ENCODE results near the gene PLA2G4C. TPM values are rescaled to one million over a fixed set of nuclear protein-coding genes. Genes with fewer than 3 reads are reported as not detected.
"Not testable (repeated sequence)": the region's sequence is repeated elsewhere in the genome, so short reads cannot be mapped to it uniquely, and the experiment has no call there.

Gene PLA2G4C
- total RNA-seq, 1 experiment from 2014 or later: 1.7 TPM

DNA sequence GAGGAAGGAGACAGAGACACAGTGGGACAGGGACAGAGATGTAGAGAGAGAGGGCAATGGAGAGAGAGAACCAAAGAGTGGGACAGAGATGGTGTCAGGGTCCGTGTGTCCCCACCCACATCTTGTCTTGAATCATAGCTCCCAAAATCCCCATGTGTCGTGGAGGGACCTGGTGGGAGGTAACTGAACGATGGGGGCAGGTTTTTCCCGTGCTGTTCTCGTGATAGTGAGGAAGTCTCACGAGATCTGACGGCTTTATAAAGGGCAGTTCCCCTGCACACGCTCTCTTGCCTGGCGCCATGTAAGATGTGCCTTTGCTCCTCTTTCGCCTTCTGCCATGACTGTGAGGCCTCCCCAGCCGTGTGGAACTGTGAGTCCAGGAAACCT lies 7.5 kb upstream of the PLA2G4C start:
- peak; percentile 39 for DNase-seq (ENCODE audit: low read depth, low spot score)
- in situ Hi-C loops (cut with HindIII; ENCODE audit: low pct_unique_long_range_greater_than_20kb, low sequenced_read_pairs): no loop called here

DNA sequence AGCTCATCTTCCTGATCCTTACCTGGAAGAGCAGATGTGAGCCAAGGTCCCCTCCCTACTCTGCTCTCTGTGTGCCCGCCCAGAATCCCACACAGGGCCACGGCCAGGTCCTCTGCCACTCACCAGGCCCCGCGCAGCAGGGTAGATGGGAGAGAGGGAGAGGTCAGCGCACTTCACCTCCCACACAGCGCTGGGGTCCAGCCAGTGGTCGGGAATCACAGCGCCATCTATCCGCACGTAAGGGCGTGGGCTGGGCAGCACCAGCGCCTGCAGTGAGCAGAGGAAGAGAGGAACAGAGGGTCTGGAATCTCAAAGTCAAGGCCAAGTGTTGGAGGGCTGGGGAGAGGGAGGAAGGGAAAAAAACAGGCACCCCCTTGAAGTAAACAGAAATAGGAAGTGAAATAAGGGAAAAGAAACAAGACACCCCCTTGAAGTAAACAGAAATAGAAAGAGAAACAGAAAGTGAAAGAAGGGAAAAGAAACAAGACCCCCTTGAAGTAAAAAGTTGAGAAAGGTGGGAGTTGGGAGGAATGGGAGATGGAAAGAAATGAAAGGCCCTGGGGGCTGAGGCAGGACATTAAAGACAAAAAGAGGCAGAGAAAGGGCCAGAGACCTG lies 7.0 kb upstream of the PLA2G4C start:
- in situ Hi-C loops (cut with HindIII; ENCODE audit: low pct_unique_long_range_greater_than_20kb, low sequenced_read_pairs): no loop called here

DNA sequence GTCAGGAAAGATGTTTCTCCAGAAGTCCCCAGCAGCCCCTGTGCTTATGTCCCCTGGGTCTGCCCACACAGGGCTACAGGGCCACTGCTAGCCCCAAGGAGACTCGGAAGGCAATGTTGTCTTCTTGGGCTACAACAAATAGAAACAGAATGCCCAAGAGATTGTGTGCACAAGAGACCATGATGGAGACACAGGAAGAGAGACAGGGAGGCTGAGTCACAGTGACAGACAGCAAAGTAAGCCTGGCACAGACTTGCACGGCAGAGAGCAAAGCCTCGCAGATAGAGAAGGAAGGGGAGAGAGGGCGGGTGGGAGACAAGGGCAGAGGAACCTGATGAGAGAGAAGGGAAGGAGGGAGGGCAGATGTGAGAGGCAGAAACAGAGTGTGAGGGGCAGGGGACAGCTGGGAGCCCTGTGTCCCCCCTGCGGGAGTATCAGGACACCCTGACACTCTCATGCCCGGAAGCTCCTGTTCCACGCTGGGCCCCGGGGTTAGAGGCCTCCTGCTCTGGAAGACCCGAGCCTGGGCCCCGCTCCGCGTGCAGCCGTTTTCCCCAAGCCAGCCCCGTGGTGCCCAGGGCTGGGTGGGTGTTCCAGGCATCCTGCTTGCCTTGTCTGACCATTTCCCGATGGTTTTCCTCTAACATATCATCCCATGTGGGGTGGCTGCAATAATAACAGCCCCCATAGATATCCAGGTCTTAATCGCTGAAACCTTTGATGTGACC lies 2.7 kb upstream of the PLA2G4C start:
- in situ Hi-C loops (cut with HindIII; ENCODE audit: low pct_unique_long_range_greater_than_20kb, low sequenced_read_pairs): no loop called here
- no peak for DNase-seq (ENCODE audit: low read depth, low spot score)

More for the DNA sequence above, 7.0 kb upstream of the PLA2G4C start:
- DNase-seq (ENCODE audit: low read depth, low spot score): peak; percentile 62

DNA sequence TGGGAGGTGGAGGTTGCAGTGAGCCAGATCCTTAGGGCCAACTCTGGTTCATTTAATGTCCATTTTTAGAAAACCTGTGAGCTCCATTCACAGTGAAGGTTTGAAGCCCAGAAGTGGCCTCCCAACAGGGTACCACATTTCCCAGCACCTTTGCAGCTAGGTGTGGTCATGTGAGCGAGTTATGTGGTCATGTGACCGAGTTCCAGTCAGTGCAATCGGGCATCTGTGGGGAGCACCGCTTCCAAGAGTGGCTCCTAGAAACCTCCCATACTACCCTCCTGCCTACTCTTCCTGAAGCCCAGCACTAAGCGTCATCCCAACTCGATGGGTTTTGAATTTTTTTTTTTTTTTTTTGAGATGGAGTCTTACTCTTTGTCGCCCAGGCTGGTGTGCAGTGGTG lies 663 bp upstream of the PLA2G4C start:
- DNase-seq (ENCODE audit: low read depth, low spot score): no peak
- in situ Hi-C loops (cut with HindIII; ENCODE audit: low pct_unique_long_range_greater_than_20kb, low sequenced_read_pairs): no loop called here

DNA sequence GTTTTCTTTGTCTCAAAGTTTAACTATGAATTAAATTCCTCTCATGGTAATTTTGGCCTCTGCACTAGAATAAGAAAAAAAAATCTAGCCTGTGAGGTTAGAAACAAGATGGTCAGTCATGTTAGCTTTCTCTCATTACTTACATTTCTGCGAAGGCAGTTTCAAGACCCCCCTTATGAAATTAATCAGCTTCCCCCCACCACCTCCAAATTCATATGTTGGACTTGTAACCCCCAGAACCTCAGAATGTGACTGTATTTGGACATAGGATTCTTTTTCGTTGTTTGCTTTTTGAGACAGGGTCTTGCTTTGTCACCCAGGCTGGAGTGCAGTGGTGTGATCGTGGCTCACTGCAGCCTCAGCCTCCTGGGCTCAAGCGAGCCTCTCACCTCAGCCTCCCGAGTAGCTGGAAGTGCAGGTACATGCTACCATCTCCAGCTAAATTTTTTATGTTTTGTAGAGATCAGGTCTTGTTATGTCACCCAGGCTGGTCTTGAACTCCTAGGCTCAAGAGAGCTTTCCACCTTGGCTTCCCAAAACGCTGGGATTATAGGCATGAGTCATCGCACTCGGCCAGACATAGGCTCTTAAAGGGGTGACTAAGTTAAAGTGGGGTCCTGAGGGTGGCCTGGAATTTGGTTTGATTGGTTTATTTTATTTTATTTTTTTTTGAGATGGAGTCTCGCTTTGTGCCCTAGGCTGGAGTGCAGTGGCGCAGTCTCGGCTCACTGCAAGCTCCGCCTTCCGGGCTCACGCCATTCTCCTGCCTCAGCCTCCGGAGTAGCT lies 1.4 kb downstream of the PLA2G4C start:
- in situ Hi-C loops (cut with HindIII; ENCODE audit: low pct_unique_long_range_greater_than_20kb, low sequenced_read_pairs): no loop called here
- DNase-seq (ENCODE audit: low read depth, low spot score): no peak

DNA sequence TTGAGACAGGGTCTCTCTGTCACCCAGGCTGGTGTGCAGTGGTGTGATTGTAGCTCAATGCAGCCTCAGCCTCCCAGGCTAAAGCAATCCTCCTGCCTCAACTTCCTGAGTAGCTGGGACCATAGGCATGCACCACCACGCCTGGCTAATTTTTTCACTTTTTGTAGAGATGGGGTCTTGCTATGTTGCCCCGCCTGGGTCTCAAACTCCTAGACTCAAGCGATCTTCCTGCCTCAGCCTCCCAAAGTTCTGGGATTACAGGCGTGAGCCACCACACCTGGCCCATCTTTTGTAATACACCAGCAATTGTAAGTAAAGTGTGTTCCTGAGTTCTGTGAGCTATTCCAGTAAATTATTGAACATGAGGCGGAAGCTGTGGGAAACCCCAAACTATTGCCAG lies 6.7 kb downstream of the PLA2G4C start:
- DNase-seq (ENCODE audit: low read depth, low spot score): no peak
- in situ Hi-C loops (cut with HindIII; ENCODE audit: low pct_unique_long_range_greater_than_20kb, low sequenced_read_pairs): no loop called here

DNA sequence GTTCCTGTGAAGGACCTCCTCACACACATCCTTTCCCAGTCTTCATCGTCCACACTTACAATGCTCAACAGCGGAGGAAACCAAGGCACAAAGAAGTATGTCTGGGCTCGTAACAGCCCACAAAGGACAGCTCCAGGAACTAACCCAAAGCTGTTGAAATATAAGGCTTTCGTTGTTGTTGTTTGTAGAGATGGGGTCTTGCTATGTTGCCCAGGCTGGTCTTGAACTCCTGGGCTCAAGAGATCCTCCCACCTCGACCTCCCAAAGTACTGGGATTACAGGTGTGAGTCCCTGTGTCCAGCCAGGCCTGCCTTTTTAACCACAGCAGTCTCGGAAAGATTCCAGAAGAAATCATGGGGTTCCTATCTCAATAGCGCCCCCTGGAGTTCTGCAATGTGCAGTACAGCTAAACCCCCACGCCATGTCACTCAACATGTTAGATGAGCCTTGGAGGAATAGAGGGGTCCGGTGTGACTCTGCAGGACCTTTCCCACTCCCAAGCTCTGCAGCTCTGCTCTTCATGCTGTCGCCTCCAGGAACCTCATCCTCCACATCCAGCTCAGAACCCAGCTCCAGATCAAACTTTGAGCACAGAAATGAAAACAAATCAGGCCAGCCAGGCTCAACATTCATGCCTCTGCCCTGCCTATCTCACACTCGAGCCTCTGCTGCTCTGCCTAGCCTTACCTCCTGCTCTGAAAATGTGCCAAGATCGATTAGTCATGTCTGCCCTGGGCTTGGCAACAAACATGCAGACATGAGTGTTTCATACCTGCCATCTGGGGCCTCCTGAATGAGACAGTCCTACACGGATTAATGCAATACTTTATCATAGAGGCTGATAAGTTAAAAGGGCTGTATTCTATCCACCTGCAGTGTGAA lies 7.5 kb downstream of the PLA2G4C start:
- in situ Hi-C loops (cut with HindIII; ENCODE audit: low pct_unique_long_range_greater_than_20kb, low sequenced_read_pairs): no loop called here
- peak; percentile 67 for DNase-seq (ENCODE audit: low read depth, low spot score)

DNA sequence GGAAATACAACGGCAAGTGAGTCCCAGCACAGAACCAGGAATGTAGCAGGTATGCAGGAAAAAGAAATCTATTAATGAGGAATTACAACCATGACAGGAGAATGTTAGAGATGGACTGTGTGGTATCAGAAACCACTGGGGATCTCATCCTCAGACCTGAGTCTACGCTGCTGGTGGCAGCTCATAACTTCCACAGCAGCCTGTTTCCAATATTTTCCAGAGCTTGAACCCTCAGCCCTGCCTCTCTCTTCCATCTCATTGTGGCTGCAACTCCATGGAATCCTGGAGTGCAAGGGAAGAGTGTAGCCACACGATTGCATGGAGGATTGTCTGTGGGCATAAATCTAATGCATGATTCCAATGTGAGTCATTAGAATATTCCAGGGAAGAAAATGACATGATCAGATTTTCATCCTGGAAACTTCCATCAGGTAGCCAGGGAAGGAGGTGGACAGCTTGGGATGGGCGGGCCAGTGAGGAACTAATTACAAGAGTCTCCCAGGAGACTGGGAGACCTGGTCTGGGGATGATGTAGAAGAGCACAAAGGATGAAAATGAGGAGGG lies 14.9 kb downstream of the PLA2G4C start:
- no peak for DNase-seq (ENCODE audit: low read depth, low spot score)
- in situ Hi-C loops (cut with HindIII; ENCODE audit: low pct_unique_long_range_greater_than_20kb, low sequenced_read_pairs): no loop called here

DNA sequence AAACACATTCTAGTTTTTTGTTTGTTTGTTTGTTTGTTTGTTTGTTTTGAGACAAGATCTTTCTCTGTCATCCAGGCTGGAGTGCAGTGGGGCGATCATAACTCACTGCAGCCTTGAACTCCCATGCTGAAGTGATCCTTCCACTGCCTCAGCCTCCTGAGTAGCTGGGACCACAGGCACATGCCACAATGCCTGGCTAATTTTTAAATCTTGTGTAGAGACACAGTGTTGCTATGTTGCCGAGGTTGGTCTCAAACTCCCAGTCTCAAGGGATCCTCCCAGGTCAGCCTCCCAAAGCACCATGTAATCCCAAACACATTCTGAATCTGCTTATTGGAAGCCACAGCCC lies 15.8 kb downstream of the PLA2G4C start:
- DNase-seq (ENCODE audit: low read depth, low spot score): no peak
- in situ Hi-C loops (cut with HindIII; ENCODE audit: low pct_unique_long_range_greater_than_20kb, low sequenced_read_pairs): no loop called here

DNA sequence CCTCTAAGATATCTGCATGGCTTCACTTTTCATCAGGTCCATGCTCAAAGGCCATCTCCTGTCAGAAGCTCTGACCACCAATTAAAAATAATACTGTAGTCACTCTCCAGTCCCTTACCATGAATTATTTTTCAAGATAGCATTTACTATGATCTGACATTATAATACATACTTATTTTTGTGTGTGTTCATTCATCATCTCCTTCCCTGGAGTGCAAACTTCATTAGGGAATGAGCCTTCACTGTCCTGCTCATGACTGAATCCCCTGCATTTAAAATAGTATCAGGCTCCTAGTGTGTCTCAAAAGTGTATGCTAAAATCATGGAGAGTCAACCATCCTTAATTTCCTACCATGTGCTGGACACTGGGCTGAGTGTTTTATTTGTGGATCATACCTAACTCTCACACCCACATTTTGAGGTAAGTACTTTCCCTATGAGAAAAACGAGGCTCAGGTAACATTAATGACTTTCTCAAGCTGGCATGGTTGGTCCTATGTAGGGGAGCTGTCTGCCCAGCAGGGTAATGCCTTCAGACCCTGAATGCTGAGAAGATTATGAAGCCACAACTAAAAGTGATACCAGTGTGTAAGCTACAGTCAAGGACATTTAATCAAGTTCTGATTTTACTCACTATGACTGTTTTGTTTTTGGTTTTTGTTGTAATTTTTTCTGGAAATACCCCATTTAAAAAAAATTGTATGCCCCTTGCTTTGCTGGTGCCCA lies 16.3 kb downstream of the PLA2G4C start:
- no peak for DNase-seq (ENCODE audit: low read depth, low spot score)
- in situ Hi-C loops (cut with HindIII; ENCODE audit: low pct_unique_long_range_greater_than_20kb, low sequenced_read_pairs): no loop called here

DNA sequence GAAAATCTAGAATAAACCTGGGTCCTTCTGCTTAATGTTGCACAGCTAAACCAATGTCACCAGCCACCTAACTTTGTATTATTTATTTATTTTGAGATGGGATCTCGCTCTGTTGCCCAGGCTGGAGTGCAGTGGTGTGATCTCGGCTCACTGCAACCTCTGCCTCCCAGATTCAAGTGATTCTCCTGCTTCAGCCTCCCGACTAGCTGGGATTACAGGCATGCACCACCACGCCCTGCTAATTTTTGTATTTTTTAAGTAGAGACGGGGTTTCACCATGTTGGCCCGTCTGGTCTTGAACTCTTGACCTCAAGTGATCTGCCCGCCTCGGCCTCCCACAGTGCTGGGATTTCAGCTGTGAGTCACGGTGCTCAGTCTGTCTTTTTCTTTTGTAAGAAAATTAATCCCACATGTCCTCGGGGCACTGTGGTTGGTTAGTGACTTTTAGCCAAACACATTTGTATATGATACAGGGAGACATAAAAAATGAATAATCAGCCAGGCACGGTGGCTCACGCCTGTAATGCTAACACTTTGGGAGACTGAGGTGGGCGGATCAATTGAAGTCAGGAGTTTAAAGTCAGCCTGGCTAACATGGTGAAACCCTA lies 19.4 kb downstream of the PLA2G4C start:
- in situ Hi-C loops (cut with HindIII; ENCODE audit: low pct_unique_long_range_greater_than_20kb, low sequenced_read_pairs); DNase-seq (ENCODE audit: low read depth, low spot score): not testable (repeated sequence)

DNA sequence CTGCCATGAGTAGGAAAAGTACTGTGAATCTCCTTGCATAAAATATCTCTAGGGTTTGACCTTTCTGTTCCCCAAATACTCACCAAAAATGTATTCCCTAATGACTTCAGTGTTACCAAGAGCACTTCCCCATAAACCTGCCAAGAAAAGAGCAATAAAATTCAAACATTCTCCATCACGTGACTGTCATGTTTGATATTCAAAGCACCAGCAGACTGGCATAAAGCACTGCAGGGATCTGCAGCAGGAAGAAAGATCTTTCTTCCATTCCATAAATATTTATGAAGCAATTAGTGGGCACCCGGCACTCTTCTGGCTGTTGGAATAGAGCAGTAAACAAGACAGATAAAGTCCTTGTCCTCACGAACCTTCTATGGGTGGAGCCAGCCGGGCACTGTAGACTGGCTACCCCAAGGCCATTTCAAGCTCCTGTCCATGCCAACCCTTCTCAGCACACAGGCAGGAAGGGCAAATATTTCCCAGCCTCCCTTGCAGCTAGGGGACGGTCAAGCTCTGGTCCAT lies 20.3 kb downstream of the PLA2G4C start:
- DNase-seq (ENCODE audit: low read depth, low spot score): peak; percentile 49
- in situ Hi-C loops (cut with HindIII; ENCODE audit: low pct_unique_long_range_greater_than_20kb, low sequenced_read_pairs): no loop called here

DNA sequence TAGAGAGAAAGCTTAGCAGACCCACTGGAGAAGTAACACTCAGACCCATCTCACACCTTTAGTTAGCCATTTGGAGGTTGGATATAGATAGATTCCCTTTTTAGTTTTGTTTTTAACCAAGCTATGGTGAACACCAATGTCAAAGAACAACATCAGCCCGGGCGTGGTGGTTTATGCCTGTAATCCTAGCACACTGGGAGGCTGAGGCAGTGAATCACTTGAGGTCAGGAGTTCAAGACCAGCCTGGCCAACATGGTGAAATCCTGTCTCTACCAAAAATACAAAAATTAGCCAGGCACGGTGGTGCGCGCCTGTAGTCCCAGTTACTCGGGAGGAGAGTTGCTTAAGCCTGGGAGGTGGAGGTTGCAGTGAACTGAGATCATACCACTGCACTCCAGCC lies 21.6 kb downstream of the PLA2G4C start:
- in situ Hi-C loops (cut with HindIII; ENCODE audit: low pct_unique_long_range_greater_than_20kb, low sequenced_read_pairs); DNase-seq (ENCODE audit: low read depth, low spot score): not testable (repeated sequence)

DNA sequence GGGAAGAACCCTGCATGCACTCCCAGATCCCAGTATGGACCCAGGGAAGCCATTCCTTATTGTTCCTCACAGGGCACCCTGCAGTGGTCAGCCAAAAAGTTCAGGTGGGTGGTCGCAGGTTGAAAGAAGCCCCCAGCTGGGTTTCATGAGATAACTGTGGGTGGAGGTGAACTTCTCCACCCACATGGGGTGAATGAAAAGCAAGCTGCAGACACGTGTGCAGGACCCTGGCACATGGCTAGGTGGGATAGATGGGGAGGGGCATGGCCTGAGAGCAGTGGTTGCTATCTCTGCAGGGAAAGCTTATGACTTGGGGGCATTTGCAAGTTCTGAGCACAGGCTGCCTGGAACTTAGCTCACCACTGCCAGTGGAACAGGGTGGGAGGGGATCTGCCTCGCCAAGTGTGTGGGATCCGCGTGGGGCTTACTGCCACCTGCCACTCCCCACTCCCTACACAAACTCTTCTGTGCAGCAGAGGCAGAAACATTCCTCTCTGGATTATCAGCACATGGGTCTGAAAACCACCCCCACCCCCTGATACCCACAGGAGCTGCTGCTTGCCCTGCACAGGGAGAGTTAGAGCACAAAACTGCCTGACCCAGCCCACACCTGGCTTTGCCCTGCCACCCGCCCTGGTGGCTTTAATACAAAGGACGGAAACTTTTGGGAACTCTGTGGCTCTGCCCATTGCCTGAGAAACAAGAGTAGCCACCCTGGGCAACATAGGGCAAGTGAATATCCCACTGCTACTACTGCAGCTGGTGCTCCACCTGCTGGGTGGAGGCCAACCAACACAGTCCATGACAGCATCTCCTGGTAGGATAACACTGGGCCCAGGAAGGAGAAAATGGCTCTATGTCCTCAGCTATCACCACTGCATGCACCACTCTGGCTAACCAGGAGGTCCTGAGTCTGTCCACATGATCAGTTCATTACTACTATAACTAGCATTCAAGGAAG lies 24.4 kb downstream of the PLA2G4C start:
- DNase-seq (ENCODE audit: low read depth, low spot score): no peak
- in situ Hi-C loops (cut with HindIII; ENCODE audit: low pct_unique_long_range_greater_than_20kb, low sequenced_read_pairs): no loop called here

DNA sequence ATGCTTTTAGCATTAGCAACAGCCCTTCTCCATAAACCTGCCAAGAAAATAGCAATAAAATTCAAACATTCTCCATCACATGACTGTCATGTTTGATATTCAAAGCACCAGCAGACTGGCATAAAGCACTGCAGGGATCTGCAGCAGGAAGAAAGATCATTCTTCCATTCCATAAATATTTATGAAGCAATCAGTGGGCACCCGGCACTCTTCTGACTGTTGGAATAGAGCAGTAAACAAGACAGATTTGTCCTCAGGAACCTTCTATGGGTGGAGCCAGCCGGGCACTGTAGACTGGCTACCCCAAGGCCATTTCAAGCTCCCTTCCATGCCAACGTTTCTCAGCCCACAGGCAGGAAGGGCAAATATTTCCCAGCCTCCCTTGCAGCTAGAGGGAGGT lies 25.5 kb downstream of the PLA2G4C start:
- peak; percentile 67 for DNase-seq (ENCODE audit: low read depth, low spot score)
- in situ Hi-C loops (cut with HindIII; ENCODE audit: low pct_unique_long_range_greater_than_20kb, low sequenced_read_pairs): no loop called here
